Activated T-helper 9 cell treated with anti-CD3 and anti-CD28 coated beads, Interleukin-2, amount 50 U/mL, for 16 hours (primary cell): ENCODE results near the gene EVA1C.
"Not testable (repeated sequence)": the region's sequence is repeated elsewhere in the genome, so short reads cannot be mapped to it uniquely, and the experiment has no call there.

Source experiments
- DNase-seq: peaks from one replicate; pipeline ENCODE4 v3.0.0-alpha.2; 2020; ENCODE audit warnings: low read depth

The EVA1C gene

DNA sequence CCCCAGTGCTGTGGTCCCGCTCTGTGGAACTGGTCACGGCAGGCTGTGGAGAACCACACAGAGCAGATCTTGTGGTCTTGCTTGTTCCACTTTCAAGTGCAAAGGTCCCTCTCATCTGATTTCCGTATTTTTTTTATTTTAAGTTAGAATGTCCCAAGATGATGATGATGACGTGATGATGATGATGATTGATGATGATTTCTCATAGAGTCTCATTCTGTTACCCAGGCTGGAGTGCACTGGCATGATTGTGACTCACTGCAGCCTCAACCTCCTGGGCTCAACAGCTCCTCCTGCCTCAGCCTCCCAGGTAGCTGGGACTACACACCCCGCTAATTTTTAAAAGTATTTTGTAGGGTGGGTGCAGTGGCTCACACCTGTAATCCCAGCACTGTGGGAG, 12.2 kb downstream of the EVA1C start:
- no peak for DNase-seq

- no peak for DNase-seq
Measured at GRCh38 chr21:32425628-32426027, 13.1 kb downstream of the EVA1C start.

- DNase-seq = no peak
Measured at GRCh38 chr21:32426066-32426465, 13.6 kb downstream of the EVA1C start.

- DNase-seq = no peak
Measured at GRCh38 chr21:32426592-32427051, 14.1 kb downstream of the EVA1C start.

- no peak for DNase-seq
Measured at GRCh38 chr21:32427958-32428623, 15.6 kb downstream of the EVA1C start.

- DNase-seq = not testable (repeated sequence)
Measured at GRCh38 chr21:32432982-32433660, 20.6 kb downstream of the EVA1C start.

DNA sequence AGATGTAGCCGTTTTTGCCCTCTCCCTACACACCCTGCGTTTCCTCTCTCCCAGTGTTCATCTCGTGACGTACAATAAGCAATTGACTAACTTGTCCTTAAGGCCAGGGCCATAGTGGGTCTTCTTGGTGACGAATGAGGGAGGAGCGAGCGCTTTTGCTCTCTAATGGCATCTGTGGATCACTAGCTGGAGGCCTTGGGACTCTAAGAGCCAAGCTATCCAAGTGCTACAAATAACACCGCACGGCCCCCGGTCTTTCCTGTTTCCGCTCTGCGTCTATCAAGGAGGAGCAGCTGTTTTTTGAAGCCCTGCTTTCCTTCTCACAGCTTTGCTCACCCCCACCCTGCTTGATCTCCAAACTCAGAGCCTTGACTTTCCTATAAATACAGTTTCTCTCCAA, 25.2 kb downstream of the EVA1C start:
- no peak for DNase-seq

DNA sequence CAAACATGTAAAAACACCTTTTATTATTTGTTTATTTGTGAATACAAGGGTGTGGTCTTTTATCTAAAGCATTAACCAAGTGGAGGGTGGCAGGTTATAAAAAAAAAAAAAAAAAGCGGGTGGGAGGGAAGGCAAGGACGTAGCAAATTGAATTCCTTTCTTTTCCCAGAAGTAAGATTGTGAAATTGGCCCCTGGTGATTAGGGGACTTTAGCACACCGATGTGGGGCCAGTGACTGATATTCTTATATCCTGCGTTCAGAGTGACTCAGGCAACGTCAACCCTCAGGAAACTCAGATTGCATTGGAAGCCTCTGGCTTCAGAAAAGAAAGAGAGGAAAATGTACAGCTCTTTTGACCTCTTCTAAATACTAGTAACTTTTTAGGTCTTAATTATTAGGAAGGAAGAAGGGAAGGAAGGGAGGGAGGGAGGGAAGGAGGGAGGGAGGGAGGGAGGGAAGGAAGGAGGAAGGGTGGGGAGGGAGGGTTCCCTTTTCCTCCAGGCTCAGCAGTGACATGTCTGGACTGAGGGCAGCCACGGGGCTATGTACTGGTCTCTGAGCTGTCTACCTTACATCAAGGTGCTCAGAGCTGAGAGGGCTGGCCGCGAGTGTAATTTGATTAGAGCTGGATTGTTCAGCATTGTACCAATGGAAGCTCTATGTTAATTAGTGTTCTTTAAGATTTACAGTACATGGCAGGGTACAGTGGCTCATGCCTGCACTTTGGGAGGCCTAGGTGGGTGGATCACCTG, 30.2 kb downstream of the EVA1C start:
- DNase-seq = no peak

DNA sequence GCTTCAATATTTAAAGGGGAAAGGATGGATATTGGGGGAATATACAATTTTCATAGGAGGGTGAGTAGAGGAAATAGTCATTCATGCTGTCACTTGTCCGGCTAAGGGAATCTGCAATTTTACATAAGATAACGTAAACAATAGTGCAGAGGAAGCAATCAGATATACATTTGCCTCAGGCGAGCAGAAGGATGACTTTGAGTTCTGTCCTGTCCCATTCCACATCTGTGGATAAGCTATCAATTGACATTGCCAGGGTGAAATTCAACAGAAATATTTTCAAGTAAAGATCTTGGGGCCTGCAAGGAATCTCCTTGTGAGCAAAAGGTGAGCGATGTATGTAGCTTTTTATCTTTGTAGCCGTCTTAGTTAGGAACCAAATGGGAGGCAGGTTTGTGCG, 32.6 kb downstream of the EVA1C start:
- DNase-seq = no peak

DNA sequence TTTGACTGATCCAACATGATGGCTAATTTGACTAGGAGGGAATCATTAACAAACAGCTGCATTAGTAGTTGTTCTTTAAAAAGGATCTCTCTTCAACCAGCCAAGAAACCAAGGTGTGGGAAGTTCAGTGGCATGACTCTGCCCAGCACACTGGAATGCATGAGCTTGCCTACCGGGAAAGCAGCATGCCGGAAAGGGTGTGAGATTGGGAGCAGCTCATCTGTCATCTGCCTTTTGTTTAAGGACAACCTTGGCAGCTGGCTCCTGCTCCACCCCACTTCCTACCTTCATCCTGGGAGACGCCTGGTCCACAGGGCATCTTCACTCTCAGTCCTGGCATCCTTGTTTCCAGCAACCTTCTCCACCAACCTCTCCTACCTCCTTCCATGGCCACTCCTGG, 33.9 kb downstream of the EVA1C start:
- DNase-seq = not testable (repeated sequence)

GRCh38 chr21:32447224-32447623, 34.7 kb downstream of the EVA1C start:
- DNase-seq = no peak

- DNase-seq = no peak
Measured at GRCh38 chr21:32448803-32449594, 36.5 kb downstream of the EVA1C start.

DNA sequence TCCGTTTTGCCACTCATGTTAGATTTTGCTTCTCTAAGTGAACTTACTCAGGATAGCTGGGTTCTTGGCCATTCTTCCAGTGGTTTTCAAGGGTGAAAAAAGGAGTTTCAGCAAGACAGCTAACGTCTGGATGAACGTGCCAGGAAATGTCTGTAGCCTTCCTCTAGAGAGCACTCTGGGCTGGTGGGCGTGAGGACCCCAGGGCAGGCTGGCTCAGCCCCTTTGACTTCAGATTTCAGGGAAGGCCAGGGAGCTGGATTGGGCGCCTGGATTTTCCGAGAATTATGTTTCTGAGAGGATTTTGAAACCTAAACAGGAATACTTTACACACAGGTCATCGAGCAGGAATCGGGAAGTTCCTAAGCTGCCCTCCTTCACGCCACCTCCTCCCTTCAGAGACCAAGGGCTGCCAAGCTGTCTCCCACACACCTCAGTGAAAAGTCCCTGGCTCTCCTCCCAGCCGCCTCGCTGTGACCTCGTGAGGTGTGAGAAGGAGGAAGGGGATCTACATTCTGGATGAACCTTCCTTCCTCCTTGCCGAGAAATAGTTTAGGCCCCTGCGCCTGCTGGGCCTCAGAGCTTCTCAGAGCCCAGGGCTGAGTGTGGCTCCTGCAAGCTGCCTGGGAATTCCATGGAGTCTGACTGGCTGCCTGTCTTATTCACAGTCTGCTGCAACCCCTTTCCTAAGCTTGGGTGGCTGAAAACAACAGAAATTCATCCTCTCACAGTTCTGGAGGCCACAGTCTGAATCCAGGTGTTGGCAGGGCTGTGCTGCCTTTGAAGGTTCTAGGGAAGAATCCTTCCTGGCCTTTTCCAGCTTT, 38.6 kb downstream of the EVA1C start:
- DNase-seq = not testable (repeated sequence)

- not testable (repeated sequence) for DNase-seq
Measured at GRCh38 chr21:32452191-32452590, 39.7 kb downstream of the EVA1C start.

GRCh38 chr21:32452641-32453040, 40.1 kb downstream of the EVA1C start:
- no peak for DNase-seq

DNA sequence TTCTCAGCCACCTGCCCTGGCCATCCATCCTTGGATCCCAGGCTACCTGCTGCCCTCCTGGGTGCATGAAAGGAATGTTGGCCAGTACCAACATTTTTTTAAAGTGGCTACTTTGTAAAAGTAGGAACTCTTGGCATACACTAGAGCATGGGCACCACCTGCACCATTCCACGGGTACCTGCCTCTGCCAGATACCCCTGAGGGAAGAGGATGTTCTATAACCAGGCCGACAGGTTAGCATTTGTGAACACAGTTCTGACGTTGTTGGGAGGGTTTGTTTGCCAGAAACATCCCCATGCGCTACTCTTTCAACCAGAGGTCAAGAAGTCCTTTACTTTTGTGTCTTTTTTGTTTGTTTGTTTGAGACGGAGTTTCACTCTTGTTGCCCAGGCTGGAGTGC, 43.0 kb downstream of the EVA1C start:
- no peak for DNase-seq

DNA sequence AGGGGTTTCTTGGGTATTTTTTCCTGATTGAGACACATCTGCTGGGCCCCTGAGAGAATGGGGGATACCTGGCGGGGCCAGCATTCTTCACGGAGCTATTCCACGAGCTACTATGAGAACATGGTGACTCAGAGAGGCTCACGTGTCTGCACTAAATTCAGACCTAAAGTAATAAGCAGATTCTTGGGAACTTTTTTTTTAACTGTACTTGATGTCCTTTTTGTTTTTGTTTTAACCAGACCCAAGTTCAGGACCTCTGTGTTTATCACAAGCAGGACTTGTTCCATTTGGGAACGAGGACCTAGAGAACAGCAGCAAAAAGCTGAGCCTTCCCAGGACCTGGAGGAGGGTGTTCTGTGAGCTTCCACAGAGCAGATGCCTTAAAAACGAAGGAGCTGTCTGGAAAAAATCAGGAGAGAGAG, 44.0 kb downstream of the EVA1C start:
- DNase-seq = no peak

- no peak for DNase-seq
Measured at GRCh38 chr21:32457360-32457840, 44.9 kb downstream of the EVA1C start.

DNA sequence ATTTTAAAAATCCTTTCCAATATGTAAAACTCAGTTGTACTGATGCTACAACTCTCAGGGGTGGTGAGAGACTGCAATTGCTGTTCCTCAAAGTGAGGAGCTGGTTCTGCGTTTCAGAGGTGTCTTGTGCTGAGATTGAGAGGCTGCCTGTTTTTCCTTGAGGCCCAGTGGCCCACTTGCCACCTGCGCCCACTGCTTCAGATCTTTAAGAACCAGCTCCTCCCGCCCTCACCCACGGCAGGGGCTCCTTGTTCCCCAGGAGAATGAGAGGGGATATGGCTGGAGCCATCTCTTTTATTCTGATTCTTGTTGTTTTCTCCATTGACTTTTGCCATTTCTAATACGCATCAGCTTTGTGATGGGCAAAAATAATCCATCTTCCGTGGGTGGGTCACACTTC, 45.5 kb downstream of the EVA1C start:
- no peak for DNase-seq

GRCh38 chr21:32459972-32460371, 47.5 kb downstream of the EVA1C start:
- DNase-seq = no peak

GRCh38 chr21:32461503-32461902, 49.0 kb downstream of the EVA1C start:
- no peak for DNase-seq
